ENCODE results near the gene CELSR1.

DNA sequence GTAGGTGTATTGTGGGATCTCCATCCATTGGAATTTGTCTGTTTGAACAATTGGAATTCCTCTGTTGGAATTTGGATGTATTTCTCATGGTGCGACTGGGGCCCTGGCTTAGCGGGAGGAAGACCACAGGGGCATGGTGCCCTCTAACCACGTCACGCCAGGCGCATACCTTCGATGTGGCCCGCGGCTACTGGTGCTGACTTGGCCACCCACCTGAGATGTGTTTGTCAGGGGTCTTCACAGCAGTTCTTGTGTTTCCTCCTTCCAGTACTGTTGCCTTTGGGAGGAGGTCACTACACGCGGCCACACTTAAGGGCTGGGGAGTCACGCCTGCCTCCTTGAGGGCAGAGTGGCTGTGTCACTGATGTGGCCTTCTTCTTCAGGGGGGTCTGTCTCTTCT is 46.2 kb upstream of the CELSR1 start:
- TF ChIP-seq, protein P1, sequence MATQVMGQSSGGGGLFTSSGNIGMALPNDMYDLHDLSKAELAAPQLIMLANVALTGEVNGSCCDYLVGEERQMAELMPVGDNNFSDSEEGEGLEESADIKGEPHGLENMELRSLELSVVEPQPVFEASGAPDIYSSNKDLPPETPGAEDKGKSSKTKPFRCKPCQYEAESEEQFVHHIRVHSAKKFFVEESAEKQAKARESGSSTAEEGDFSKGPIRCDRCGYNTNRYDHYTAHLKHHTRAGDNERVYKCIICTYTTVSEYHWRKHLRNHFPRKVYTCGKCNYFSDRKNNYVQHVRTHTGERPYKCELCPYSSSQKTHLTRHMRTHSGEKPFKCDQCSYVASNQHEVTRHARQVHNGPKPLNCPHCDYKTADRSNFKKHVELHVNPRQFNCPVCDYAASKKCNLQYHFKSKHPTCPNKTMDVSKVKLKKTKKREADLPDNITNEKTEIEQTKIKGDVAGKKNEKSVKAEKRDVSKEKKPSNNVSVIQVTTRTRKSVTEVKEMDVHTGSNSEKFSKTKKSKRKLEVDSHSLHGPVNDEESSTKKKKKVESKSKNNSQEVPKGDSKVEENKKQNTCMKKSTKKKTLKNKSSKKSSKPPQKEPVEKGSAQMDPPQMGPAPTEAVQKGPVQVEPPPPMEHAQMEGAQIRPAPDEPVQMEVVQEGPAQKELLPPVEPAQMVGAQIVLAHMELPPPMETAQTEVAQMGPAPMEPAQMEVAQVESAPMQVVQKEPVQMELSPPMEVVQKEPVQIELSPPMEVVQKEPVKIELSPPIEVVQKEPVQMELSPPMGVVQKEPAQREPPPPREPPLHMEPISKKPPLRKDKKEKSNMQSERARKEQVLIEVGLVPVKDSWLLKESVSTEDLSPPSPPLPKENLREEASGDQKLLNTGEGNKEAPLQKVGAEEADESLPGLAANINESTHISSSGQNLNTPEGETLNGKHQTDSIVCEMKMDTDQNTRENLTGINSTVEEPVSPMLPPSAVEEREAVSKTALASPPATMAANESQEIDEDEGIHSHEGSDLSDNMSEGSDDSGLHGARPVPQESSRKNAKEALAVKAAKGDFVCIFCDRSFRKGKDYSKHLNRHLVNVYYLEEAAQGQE (IDR thresholded peaks at IDR 0.05; ENCODE audit: low read depth) = no peak
- TF ChIP-seq, protein P2, sequence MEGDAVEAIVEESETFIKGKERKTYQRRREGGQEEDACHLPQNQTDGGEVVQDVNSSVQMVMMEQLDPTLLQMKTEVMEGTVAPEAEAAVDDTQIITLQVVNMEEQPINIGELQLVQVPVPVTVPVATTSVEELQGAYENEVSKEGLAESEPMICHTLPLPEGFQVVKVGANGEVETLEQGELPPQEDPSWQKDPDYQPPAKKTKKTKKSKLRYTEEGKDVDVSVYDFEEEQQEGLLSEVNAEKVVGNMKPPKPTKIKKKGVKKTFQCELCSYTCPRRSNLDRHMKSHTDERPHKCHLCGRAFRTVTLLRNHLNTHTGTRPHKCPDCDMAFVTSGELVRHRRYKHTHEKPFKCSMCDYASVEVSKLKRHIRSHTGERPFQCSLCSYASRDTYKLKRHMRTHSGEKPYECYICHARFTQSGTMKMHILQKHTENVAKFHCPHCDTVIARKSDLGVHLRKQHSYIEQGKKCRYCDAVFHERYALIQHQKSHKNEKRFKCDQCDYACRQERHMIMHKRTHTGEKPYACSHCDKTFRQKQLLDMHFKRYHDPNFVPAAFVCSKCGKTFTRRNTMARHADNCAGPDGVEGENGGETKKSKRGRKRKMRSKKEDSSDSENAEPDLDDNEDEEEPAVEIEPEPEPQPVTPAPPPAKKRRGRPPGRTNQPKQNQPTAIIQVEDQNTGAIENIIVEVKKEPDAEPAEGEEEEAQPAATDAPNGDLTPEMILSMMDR (IDR thresholded peaks at IDR 0.05 in 2 of 3, conservative IDR thresholded peaks at IDR 0.05 in 1 of 3; ENCODE audit: borderline replicate concordance in 1 of 3, insufficient read depth in 1 of 3, low read depth in 2 of 3, low read length in 2 of 3) = no peak
- TF ChIP-seq CEBPB (IDR thresholded peaks at IDR 0.05; ENCODE audit: low read depth) = no peak
- no peak for TF ChIP-seq SIN3A (IDR thresholded peaks at IDR 0.05; ENCODE audit: low read depth)
- TF ChIP-seq POLR2AphosphoS5 (IDR thresholded peaks at IDR 0.05; ENCODE audit: low read depth, low read length) = no peak
- TF ChIP-seq ELF1 (IDR thresholded peaks at IDR 0.05; ENCODE audit: borderline replicate concordance, low read depth) = no peak
- TF ChIP-seq POLR2A (IDR thresholded peaks at IDR 0.05; ENCODE audit: borderline replicate concordance, extremely low read depth, insufficient read depth, insufficient read length) = no peak
- TF ChIP-seq EZH2 (IDR thresholded peaks at IDR 0.05) = no peak
- TF ChIP-seq, protein P3, sequence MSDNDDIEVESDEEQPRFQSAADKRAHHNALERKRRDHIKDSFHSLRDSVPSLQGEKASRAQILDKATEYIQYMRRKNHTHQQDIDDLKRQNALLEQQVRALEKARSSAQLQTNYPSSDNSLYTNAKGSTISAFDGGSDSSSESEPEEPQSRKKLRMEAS (IDR thresholded peaks at IDR 0.05) = no peak
